Spleen (tissue), 7 donors: ENCODE data around the gene MTA1.

Source experiments
- POLR2A ChIP-seq, 3 donors: fragments of 450-650 bp; IDR thresholded peaks; one replicate each; pipeline ENCODE4 v1.5.1; 2017; ENCODE audit warnings: antibody characterized with exemption in 3 of 3, mild to moderate bottlenecking in 1 of 3
- POLR2AphosphoS5 ChIP-seq, 3 donors: sonication (generic); formaldehyde crosslinking; IDR thresholded peaks; one replicate each; pipeline ENCODE4 v1.5.1; 2017; ENCODE audit warnings: antibody characterized with exemption in 3 of 3
- TF ChIP-seq, protein P1 (sequence below), 11 experiments: fragments of 200-600 bp in 7 of 11; fragments of 450-650 bp in 4 of 11; sonication (generic) in 4 of 11; IDR thresholded peaks in 8 of 11; conservative IDR thresholded peaks in 3 of 11; 1 replicate in 7 of 11; 2 replicates in 4 of 11; pipeline versions ENCODE4 v1.4.0 to v1.8.0; 2016 to 2021; ENCODE audit warnings: antibody characterized with exemption in 11 of 11, inconsistent platforms in 4 of 11, mild to moderate bottlenecking in 1 of 11
- donor health status: DM: no; HTN: no; CAD: no; lungs with moderate emphysema.
- donor health status: DM: no; HTN: no; CAD: no.
- donor health status: DM: no; HTN: no; CAD: no.

DNA sequence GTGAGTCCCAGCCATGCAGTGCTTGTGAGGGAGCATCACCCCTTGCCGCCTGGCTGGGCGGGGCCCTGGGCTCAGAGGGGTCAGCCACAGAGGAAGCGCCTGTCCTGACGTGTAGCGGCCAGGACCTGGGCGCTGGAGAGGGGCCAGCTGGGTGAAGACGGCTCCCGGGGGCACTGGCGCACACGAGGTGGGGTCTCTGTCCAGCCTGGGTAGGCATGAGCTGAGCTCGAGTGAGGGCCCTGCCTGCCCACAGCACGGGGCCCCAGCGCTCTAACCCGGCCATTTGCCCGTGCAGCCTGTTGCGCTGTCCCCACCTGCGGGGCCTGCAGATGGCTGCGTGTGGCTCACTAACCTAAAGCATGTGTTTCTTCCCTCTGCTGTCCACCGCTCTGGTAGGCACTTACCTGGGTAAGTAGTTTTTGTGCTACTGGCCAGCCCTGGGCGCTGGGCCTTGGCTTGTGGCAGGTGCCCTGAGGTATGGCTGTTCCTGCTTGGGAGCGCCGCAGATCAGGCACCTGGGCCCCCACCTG lies 48.4 kb downstream of the MTA1 start:
- TF ChIP-seq, protein P1, sequence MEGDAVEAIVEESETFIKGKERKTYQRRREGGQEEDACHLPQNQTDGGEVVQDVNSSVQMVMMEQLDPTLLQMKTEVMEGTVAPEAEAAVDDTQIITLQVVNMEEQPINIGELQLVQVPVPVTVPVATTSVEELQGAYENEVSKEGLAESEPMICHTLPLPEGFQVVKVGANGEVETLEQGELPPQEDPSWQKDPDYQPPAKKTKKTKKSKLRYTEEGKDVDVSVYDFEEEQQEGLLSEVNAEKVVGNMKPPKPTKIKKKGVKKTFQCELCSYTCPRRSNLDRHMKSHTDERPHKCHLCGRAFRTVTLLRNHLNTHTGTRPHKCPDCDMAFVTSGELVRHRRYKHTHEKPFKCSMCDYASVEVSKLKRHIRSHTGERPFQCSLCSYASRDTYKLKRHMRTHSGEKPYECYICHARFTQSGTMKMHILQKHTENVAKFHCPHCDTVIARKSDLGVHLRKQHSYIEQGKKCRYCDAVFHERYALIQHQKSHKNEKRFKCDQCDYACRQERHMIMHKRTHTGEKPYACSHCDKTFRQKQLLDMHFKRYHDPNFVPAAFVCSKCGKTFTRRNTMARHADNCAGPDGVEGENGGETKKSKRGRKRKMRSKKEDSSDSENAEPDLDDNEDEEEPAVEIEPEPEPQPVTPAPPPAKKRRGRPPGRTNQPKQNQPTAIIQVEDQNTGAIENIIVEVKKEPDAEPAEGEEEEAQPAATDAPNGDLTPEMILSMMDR (IDR thresholded peaks at IDR 0.05 in 8 of 11, conservative IDR thresholded peaks at IDR 0.05 in 3 of 11), result no peak
- TF ChIP-seq POLR2AphosphoS5 (IDR thresholded peaks at IDR 0.05) (no peak), POLR2A (IDR thresholded peaks at IDR 0.05) (no peak)
